NCI-H345 treated with DMSO at 0.1 percent for 48 hours (cell line): ENCODE data around the gene UMODL1.
"Not testable (repeated sequence)": the region's sequence is repeated elsewhere in the genome, so short reads cannot be mapped to it uniquely, and the experiment has no call there.

ENCODE experiments used
- DNase-seq: peaks from one replicate; lab custom pipeline; 2025; ENCODE audit not compliant: unreplicated experiment; lab: John Stamatoyannopoulos, UW

UMODL1 gene

GRCh38 chr21:42112857-42113256 is 41.7 kb downstream of the UMODL1 start:
- DNase-seq: peak; percentile 44

- no peak for DNase-seq
Measured at GRCh38 chr21:42113926-42114409, 42.9 kb downstream of the UMODL1 start.

- no peak for DNase-seq
Measured at GRCh38 chr21:42114646-42115045, 43.5 kb downstream of the UMODL1 start.

- no peak for DNase-seq
Measured at GRCh38 chr21:42115136-42115683, 44.1 kb downstream of the UMODL1 start.

- not testable (repeated sequence) for DNase-seq
Measured at GRCh38 chr21:42116551-42116950, 45.4 kb downstream of the UMODL1 start.

GRCh38 chr21:42117229-42117966 is 46.3 kb downstream of the UMODL1 start:
- peak; percentile 74 for DNase-seq

- peak; percentile 21 for DNase-seq
Measured at GRCh38 chr21:42117967-42118780, 47.1 kb downstream of the UMODL1 start.

GRCh38 chr21:42118901-42119300 is 47.8 kb downstream of the UMODL1 start:
- DNase-seq: peak; percentile 26

- peak; percentile 98 for DNase-seq
Measured at GRCh38 chr21:42120101-42120902, 49.2 kb downstream of the UMODL1 start.

- no peak for DNase-seq
Measured at GRCh38 chr21:42120903-42121535, 49.9 kb downstream of the UMODL1 start.

- DNase-seq: peak; percentile 34
Measured at GRCh38 chr21:42121794-42122193, 50.7 kb downstream of the UMODL1 start.

- no peak for DNase-seq
Measured at GRCh38 chr21:42122398-42122797, 51.3 kb downstream of the UMODL1 start.

GRCh38 chr21:42122808-42123207 is 51.7 kb downstream of the UMODL1 start:
- peak; percentile 24 for DNase-seq

GRCh38 chr21:42123219-42123908 is 52.2 kb downstream of the UMODL1 start:
- DNase-seq: no peak

GRCh38 chr21:42124081-42124480 is 53.0 kb downstream of the UMODL1 start:
- DNase-seq: no peak

GRCh38 chr21:42124826-42125570 is 53.9 kb downstream of the UMODL1 start:
- DNase-seq: no peak

- peak; percentile 74 for DNase-seq
Measured at GRCh38 chr21:42125571-42126544, 54.7 kb downstream of the UMODL1 start.
